ENCODE data around the gene SLC30A4.
"Not testable (repeated sequence)": the region's sequence is repeated elsewhere in the genome, so short reads cannot be mapped to it uniquely, and the experiment has no call there.

The SLC30A4 gene, protein sequence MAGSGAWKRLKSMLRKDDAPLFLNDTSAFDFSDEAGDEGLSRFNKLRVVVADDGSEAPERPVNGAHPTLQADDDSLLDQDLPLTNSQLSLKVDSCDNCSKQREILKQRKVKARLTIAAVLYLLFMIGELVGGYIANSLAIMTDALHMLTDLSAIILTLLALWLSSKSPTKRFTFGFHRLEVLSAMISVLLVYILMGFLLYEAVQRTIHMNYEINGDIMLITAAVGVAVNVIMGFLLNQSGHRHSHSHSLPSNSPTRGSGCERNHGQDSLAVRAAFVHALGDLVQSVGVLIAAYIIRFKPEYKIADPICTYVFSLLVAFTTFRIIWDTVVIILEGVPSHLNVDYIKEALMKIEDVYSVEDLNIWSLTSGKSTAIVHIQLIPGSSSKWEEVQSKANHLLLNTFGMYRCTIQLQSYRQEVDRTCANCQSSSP

DNA sequence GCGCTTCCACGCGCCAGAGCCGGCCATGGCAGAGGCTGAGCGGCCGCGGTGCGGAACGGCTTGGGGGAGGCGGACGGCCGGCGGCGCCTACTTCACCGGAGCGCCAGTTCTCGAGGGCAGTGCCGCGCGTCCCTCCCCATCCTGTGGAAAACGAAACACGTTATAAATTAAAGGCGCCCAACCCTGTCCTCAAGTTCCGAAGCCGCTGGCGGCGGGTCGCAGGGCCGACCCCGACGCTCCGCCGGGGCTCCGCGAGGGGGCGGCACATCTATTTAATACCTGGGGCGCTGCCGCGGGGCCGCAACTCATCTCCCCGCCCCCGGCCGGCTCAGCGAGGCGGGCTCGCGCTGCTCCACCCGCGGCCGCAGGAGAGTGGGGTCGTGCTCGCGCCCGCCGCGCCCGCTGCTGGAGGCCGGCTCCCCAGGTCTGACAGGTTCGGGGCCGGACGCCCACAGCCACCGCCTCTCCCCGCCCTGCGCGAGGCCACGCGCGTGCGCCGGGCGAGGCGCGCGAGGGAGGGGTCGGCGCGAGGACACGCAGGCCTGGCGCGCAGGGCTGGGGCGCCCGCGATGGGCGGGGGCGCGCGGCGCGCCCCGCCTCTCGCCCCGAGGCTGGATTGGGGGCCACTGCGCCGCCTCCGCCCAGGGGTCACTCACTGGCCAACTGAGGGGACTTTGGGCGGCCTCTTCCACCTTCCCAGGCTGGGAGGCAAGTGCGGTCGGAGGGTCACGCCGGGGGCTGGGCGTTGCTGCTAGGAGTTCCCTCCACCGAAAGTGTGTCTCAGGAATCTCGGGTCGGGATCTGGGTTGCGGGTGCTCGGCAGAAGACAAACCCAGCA is at the start of gene SLC30A4:
Gene SLC30A4, minus strand, starts transcription at position 428 of the 838 bp plus-strand sequence. Its CDS starts 401 bp downstream, at position 27.
- DNase-seq (ENCODE audit: low read depth in 2 of 2) = peak in 1 of 2 experiments; percentile 5

DNA sequence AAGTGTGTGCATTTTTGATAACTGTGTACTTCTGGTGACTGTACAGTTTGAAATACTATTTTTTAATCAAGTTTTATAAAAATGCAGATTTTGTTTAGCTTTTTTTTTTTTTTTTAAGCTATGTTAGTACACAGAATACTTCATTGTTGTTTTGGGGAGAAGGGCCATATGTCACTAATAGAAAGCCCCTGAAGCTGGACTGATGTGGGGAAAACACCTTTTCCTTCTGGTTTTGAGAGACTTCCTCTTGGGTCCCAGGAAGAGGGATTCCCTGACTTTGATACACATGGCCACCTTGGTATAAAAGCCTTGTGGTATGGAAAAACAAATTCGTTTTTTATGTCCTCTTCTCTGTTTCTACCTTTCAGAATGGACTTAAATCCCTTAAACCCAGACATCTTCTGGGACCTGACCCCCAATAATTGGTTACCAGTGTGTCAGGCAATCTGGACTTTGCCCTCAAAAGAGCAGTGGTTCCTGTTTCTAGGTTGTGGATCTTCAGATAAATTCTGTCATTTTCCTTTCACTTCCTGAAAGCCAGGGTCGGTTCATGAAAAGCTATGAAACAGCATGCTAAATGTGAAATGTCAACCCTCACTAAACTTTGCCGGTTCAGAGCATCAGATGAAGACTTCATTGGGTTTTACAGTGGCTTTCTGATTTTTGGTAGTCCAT is 33.5 kb upstream of the SLC30A4 start:
- no peak for DNase-seq (ENCODE audit: low read depth in 2 of 2)

- DNase-seq (ENCODE audit: low read depth in 2 of 2) = no peak
Observed at GRCh38 chr15:45551676-45552075, 29.1 kb upstream of the SLC30A4 start.

DNA sequence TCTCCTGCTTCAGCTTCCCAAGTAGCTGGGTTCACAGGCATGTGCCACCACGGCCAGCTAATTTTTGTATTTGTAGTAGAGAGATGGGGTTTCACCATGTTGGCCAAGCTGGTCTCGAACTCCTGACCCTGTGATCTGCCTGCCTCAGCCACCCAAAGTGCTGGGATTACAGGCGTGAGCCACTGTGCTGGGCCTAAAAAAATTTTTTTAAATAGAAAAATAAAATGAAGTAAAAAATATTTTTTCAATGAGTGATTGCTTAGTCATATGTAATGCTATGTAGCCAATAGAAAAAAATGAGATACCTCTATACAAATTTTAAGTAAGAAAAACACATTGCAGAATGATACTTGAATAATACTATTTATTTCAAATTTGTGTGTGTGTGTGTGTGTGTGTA is 27.9 kb upstream of the SLC30A4 start:
- peak; percentile 22 to 23 for DNase-seq (ENCODE audit: low read depth in 2 of 2)

- peak; percentile 42 to 50 for DNase-seq (ENCODE audit: low read depth in 2 of 2)
Observed at GRCh38 chr15:45549541-45550220, 27.1 kb upstream of the SLC30A4 start.

GRCh38 chr15:45548753-45549520 is 26.4 kb upstream of the SLC30A4 start:
- DNase-seq (ENCODE audit: low read depth in 2 of 2) = no peak

DNA sequence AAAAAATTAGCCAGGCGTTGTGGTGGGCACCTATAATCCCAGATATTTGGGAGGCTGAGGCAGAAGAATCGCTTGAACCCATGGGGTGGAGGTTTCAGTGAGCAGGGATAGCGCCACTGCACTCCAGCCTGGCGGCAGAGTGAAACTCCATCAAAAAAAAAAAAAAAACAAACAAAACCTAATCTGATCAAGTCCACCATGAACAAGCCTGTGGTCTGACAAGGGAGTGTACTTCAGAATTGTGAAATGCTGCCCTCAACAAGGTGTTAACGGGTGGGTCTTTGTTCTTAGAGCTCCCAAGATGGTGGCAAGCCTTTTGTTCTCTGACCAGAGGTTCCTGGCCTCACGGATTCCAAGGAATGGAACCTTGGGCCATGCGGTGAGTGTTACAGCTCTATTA is 24.2 kb upstream of the SLC30A4 start:
- no peak for DNase-seq (ENCODE audit: low read depth in 2 of 2)

- DNase-seq (ENCODE audit: low read depth in 2 of 2) = no peak
Observed at GRCh38 chr15:45544266-45545023, 21.9 kb upstream of the SLC30A4 start.

DNA sequence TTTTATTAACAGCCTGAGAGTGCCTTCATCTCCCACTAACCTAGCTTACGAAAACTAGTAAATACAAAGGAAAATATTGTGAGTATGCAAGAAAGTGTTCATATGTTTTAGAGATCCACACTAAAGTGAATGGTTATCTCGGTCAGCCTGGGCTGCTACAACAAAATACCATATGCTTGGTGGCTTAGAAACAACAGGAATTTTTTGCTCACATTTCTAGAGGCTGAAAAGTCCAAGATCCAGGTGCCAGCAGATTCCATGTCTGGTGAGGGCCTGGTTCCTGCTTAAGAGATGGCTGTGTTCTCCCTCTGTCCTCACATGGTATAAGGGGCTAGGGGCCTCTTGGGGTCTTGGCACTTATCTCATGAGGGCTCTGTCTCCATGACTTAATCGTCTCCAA is 20.5 kb upstream of the SLC30A4 start:
- DNase-seq (ENCODE audit: low read depth in 2 of 2) = no peak

GRCh38 chr15:45540531-45540930 is 18.0 kb upstream of the SLC30A4 start:
- DNase-seq (ENCODE audit: low read depth in 2 of 2) = no peak

- no peak for DNase-seq (ENCODE audit: low read depth in 2 of 2)
Observed at GRCh38 chr15:45539680-45540079, 17.1 kb upstream of the SLC30A4 start.

DNA sequence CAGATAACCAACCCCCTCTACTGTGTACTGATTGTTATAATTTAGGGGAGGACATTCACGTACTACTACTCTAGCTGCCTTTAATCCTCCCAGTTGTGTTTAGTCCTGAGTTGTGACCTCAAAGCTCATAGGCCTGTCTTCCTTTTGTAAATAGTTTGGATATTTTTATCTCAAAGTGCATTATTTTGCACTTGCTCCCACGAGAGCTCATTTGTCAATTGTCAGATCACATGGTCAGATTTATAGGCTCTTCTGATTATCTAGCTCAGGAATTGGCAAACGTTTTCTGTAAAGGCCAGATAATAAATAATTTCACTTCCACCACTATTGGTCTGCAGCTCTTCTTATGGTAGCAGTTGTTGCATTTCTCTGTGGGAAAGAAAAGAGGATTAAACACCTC is 14.4 kb upstream of the SLC30A4 start:
- no peak for DNase-seq (ENCODE audit: low read depth in 2 of 2)

GRCh38 chr15:45535486-45536042 is 13.0 kb upstream of the SLC30A4 start:
- DNase-seq (ENCODE audit: low read depth in 2 of 2) = no peak

DNA sequence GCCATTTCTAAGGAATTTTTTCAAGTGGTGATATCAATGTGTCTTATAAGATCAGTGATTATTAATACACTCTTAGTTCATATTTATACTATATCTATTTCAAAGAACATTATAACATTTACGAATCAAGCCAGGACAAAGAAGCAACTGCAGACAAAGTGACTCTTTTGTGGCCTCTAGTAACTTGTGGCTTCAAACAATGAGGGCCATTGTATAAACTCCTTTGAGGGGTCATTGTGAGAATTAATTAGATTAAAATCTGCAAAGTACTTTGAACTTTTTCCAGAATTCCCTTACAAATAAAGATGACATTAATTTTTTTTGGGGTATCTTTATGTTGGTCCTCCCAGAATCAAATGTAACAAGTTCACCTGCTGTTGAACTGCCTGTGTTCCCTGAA is 12.3 kb upstream of the SLC30A4 start:
- no peak for DNase-seq (ENCODE audit: low read depth in 2 of 2)

DNA sequence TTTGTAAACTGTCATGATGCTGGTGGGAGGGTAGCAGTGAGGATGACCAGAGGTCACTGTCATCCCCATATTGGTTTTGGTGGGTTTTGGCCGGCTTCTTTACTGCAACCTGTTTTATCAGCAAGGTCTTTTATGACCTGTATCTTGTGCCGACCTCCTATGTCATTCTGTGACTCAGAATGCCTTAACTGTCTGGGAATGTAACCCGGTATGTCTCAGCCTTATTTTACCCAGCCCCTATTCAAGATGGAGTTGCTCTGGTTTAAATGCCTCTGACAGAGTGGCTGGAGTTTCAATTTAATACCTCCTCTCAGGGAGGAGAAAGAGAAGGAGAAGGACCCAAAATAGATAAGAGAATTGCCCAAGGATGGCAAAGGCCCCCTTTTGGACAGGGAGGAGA is 10.3 kb upstream of the SLC30A4 start:
- not testable (repeated sequence) for DNase-seq (ENCODE audit: low read depth in 2 of 2)

- no peak for DNase-seq (ENCODE audit: low read depth in 2 of 2)
Observed at GRCh38 chr15:45529613-45530012, 7.1 kb upstream of the SLC30A4 start.

- no peak for DNase-seq (ENCODE audit: low read depth in 2 of 2)
Observed at GRCh38 chr15:45527086-45527485, 4.5 kb upstream of the SLC30A4 start.

DNA sequence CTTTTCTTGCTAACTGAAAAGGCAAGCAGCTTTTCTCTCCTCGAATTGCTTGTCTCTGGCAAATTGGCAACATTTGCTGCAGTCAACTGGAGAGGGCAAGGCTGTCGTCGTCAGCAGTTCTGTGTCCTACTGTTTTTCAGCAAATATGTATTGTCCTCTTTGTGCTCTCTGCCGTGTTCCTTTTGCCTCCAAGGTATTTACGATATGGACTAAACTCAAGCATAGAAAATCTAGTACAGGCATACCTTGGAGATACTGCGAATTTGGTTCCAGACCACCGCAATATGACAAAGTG is 558 bp upstream of the SLC30A4 start:
- no peak for DNase-seq (ENCODE audit: low read depth in 2 of 2)

DNA sequence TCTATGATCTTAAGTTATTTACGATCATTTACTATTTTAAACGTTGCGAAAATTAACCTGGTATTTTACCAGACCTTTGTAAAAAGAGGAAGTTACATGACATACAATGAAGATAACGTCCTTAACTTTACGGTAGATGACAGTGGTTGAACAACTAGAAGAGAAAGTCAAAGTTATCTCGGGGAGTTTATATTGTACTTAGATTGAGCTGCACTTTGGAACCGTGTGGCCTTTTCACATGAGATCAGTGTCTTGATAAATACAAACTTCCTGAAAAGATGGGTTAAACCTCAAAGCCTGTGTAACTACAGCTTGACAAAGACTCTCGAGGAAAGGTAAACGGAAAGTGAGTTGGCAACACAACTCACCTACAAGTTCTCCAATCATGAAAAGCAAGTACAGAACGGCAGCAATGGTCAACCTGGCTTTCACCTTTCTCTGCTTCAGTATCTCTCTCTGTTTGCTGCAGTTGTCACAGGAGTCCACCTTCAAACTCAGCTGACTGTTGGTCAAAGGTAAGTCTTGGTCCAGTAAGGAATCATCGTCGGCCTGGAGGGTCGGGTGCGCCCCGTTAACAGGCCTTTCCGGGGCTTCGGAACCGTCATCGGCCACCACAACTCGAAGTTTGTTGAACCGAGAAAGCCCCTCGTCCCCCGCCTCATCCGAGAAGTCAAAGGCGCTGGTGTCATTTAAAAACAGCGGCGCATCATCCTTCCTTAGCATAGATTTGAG is 793 bp downstream of the SLC30A4 start:
- DNase-seq (ENCODE audit: low read depth in 2 of 2) = no peak

Data from fibroblast of skin of left biceps (primary cell).